HL-60 (cell line): ENCODE data around the gene LIPH.

Source experiments
- DNase-seq, 2 experiments: peaks; one replicate each; pipeline ENCODE4 v3.0.0-alpha.2; 2010 to 2020; ENCODE audit warnings: low read depth in 1 of 2, low spot score in 1 of 2
- H3K27ac ChIP-seq: fragments of 250-450 bp; sonication (Bioruptor Pico); replicated peaks from 2 replicates; pipeline ENCODE4 v1.5.1; 2020; ENCODE audit warnings: mild to moderate bottlenecking, moderate library complexity
- H3K27me3 ChIP-seq: fragments of 250-450 bp; sonication (Bioruptor Pico); 2 replicates; pipeline ENCODE4 v1.5.1; 2021; ENCODE audit warnings: mild to moderate bottlenecking, moderate library complexity; ENCODE audit not compliant: insufficient read depth, poor library complexity, severe bottlenecking
- H3K4me3 ChIP-seq: replicated peaks from 2 replicates; pipeline ENCODE4 v1.5.1; 2011; ENCODE audit warnings: mild to moderate bottlenecking, control low read depth, low read length; ENCODE audit not compliant: insufficient read depth
- CTCF ChIP-seq: IDR thresholded peaks from one replicate; pipeline ENCODE4 v1.5.1; 2011; ENCODE audit warnings: low read length, control low read depth, inconsistent platforms; ENCODE audit not compliant: insufficient read depth
- GABPA ChIP-seq: IDR thresholded peaks from 2 replicates; pipeline ENCODE4 v1.6.1; 2012; ENCODE audit warnings: low read depth
- POLR2AphosphoS5 ChIP-seq: IDR thresholded peaks from 2 replicates; pipeline ENCODE4 v1.6.1; 2012; ENCODE audit warnings: low read depth
- REST ChIP-seq: IDR thresholded peaks from 2 replicates; pipeline ENCODE4 v1.6.1; 2012; ENCODE audit warnings: low read depth; ENCODE audit not compliant: insufficient replicate concordance
- SPI1 ChIP-seq: IDR thresholded peaks from 2 replicates; pipeline ENCODE4 v1.6.1; 2012; ENCODE audit warnings: low read depth, mild to moderate bottlenecking, borderline replicate concordance

LIPH gene

GRCh38 chr3:185517387-185518130, 34.8 kb downstream of the LIPH start:
- DNase-seq, result no peak
- no peak overlapping the region for H3K27ac ChIP-seq
- H3K4me3 ChIP-seq, result no peak overlapping the region
- peaks cover 2% of the 10 kb centered on the region for H3K27me3 ChIP-seq
- no peak for TF ChIP-seq CTCF
- TF ChIP-seq POLR2AphosphoS5, result no peak
- TF ChIP-seq GABPA, result no peak
- no peak for TF ChIP-seq REST

GRCh38 chr3:185511711-185512110, 40.7 kb downstream of the LIPH start:
- no peak for TF ChIP-seq SPI1
- TF ChIP-seq GABPA, result no peak
- TF ChIP-seq CTCF, result no peak
- TF ChIP-seq REST, result no peak
- no peak for TF ChIP-seq POLR2AphosphoS5
- Histone ChIP-seq H3K27me3 (peaks cover 2% of the 10 kb centered on the region), H3K27ac (no peak overlapping the region), H3K4me3 (no peak overlapping the region)
- no peak for DNase-seq

GRCh38 chr3:185508335-185508991, 43.9 kb downstream of the LIPH start:
- Histone ChIP-seq H3K27me3 (no peaks in the 10 kb centered on the region), H3K27ac (no peak overlapping the region), H3K4me3 (no peak overlapping the region)
- TF ChIP-seq REST (no peak), POLR2AphosphoS5 (no peak), CTCF (no peak), SPI1 (no peak), GABPA (no peak)
- DNase-seq, result no peak
